GM18502 (cell line): ENCODE data around the gene CDK13.
A peak's percentile ranks its signal among the peaks of the same experiment; 100 is the strongest.
"Not testable (repeated sequence)": the region's sequence is repeated elsewhere in the genome, so short reads cannot be mapped to it uniquely, and the experiment has no call there.

Experiments used
- ATAC-seq: cut with Tn5 transposase; IDR thresholded peaks from one replicate; pipeline ENCODE4 v1.9.1; 2021; ENCODE audit warnings: mild to moderate bottlenecking; ENCODE audit not compliant: unreplicated experiment, poor library complexity

CDK13 gene

DNA sequence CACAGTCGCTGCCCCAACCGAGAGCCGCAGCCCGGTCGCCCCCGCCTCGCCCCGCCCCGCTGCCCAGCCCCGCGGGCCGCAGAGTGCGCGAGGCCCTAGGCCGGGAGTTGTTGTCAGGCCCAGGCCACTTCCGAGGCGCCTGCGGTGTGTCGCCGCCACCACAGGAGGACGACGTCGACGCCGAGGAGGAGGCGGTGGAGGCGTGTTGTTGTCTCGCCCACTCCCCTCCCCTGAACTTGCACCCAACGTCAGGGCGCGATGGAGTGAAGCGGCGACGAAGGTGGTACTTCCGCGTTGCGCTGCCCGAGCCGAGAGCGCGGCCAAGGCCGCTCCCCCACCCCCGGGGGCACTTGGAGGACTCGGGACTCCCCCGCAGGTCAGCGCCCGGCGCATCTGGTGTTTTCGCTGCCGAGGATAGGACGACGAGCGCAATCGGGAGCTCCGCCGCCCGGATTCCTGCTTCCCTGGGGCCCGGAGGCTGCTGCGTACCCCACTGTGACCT lies at the start of gene CDK13:
Gene CDK13, plus strand, starts transcription at position 286 of the 502 bp plus-strand sequence. CDS start 386 bp downstream, outside the sequence.
- peak; percentile 39 for ATAC-seq

DNA sequence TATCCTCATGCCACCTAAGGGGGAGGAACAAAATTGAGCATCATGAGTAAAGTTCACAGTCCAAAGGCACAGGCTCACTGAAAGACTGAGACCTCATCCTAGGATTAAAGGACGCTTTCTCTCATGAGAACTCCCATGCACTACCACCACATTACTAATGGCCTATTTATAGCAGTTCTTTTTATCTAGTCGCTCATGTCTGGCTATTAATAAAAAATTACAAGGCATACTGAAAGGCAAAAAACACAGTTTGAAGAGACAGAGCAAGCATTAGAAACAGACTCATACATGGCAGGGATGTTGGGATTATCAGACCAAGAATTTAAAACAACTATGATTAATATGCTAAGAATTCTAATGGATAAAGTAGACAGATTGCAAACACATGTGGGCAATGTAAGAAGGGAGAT lies 46.0 kb upstream of the CDK13 start:
- no peak for ATAC-seq

DNA sequence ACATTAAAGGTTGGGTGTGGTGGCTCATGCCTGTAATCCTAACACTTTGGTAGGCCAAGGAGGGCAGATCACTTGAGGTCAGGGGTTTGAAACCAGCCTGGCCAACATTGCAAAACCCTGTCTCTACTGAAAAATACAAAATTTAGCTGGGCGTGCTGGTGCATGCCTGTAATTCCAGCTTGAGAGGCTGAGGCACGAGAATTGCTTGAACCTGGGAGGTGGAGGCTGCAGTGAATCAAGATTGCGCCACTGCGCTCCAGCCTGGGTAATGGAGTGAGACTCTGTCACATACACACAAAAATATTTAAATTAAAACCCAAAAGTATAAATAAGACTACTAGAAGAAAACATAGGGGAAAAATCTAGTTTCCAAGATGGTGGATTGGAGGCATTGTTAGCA lies 41.9 kb upstream of the CDK13 start:
- ATAC-seq = no peak

DNA sequence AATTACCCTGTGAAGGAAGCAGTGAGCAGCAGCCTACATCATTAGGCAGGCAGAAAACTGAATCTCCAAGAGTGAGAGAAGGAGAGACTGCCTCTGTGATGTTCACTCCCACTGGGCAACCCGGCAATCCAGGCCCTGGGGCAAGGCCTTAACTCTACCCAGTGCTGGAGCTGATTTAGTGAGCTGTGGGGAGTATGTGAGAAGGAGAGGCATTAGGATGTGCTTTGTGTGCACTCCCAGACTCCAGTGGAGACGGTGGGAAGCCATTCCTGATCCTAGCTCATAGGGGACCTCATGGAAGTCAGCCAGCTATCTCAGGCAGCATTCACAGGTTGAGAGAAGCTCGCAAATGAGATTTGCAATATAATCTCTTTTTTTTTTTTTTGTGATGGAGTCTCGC lies 41.1 kb upstream of the CDK13 start:
- ATAC-seq = no peak

DNA sequence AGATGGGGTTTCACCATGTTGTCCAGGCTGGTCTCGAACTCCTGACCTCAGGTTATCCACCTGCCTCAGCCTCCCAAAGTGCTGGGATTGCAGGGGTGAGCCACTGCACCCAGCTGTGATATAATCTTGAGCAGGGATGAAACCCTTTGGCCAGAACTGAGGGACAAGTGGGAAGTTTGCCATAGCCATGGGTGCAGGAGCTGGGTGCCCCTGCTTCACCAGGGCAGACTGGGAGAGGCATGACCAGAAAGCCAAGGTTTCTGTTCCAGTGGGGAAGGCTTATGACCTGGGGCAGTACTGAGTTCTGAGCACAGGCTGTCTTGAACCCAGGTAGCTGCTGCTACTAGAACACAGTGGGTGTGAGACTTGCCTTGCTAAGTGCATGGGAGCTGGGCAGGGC lies 40.5 kb upstream of the CDK13 start:
- no peak for ATAC-seq

DNA sequence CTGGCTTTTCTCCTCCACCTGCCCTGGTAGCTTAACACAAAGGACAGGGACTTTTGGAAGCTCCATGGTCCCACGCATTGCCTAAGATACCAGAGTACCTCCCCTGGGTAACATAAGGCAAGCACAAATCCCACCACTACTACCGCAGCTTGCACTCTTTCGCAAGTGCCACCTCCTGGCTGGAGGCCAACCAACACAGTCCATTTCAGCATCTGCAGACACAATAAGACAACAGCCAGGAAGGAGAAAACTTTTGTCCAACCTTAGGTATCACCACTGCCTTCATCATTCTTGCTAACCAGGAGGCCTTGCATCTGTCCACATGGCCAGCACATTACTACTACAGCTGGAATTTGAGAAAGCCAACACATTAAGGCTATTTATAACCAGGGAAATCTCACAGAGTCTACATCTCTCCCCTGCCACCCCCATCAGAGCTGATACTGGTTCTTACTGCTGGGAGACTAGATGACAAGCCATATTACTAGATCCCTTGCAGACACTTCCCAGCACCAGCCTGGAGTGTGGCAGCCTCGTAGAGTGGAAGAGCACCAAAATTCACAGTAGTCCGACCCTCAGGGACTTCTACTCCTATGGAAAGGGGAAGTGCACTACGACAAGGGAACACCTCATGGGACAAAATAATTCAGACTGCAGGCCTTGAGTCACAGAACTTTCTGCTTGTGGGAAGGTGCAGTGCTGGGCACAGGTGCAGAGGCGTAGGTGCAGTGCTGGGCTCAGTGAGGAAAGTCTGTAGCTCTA lies 39.8 kb upstream of the CDK13 start:
- ATAC-seq = no peak

DNA sequence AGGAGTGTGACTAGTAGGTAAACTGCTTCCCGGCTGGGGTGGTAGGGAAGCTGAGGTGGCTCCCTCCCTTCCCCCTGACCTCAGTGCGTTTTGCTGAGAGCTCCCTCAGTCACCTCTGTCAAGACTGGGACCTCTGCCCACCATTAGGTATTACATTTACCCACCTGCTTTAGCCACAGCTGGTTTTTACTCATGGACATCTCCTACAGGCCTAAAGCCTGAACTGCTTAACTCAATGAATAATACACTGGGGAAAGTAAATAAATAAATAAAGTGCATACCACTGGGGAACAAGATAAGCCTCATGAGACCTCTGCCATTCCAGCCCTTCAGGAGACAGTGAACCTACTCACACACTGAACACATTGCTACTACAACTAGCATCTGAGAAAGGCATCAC lies 38.9 kb upstream of the CDK13 start:
- no peak for ATAC-seq

DNA sequence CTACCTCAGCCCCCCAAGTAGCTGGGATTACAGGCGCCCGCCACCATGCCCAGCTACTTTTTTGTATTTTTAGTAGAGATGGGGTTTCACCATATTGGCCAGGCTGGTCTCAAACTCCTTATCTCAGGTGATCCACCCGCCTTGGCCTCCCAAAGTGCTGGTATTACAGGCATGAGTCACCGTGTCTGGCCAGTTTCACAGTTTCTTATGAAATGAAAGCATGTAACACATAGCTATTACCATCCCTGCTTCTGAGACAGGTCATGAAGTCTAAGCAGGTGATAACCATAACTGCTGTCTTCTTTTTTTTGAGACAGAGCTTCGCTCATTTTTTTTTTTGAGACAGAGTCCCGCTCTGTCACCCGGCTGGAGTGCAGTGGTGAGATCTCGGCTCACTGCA lies 34.2 kb upstream of the CDK13 start:
- ATAC-seq = not testable (repeated sequence)

DNA sequence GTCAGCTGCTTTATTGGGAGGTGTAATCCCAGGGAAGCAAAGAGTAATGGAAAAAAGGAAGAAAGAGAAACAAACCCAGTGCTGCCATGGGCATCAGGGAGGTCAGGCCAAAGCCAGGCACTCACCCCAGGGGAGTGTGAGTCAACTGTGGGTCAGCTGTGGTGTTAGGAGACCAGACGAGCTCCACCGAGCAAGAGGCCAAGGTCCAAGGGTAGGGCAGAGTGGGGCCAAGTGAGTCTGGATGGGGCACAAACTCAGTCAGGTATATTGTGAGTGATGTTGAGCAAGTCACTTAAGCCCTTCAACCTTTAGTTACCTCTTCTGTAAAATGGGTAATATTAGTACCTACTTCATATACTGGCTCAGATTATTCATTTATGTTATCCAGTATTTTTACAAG lies 30.4 kb upstream of the CDK13 start:
- no peak for ATAC-seq

DNA sequence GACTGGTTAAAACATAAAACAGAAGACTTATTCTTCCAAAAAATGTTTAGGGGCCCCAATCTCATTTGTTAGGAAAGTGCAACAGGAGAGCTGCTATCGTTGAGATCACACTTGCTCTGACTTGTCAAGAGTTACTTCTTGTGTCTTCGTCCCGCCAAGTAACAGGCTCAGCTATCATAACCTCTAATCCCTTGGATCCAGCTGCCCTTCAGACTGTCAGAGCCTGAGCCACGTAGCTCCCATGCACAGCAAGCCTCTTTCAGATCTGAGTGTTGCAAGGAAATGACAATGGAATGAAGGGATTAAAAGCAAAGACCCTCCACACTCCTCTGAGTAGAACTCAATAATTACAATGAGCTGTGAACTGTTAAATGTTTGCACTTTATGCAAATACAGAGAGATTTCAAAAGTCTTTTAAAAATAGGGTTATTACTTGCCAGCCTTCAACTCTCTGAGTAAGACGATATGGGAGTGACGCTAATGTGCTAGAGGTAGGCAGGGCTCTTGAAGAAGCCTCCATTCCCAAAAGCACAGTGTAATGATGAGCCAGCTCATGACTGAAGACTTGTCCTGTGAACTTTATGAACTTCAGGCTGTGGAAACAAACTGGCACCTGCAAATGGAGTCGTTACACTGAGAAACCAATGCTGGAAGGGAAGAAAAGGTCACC lies 28.4 kb upstream of the CDK13 start:
- no peak for ATAC-seq

DNA sequence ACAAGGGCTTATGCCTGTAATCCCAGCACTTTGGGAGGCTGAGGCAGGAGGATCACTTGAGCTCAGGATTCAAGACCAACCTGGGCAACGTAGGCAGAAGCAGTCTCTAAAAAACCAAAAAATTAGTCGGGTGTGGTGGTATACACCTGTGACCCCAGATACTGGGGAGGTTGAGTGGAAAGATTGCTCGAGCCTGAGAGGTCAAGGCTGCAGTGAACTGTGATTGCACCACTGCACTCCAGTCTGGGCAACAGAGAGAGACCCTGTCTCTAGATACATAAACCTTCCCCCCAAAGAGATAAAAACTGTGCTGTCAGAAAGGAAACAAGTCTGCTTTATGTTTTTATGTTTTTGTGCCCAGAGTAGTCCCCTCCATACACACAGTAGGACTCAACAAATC lies 27.5 kb upstream of the CDK13 start:
- no peak for ATAC-seq

DNA sequence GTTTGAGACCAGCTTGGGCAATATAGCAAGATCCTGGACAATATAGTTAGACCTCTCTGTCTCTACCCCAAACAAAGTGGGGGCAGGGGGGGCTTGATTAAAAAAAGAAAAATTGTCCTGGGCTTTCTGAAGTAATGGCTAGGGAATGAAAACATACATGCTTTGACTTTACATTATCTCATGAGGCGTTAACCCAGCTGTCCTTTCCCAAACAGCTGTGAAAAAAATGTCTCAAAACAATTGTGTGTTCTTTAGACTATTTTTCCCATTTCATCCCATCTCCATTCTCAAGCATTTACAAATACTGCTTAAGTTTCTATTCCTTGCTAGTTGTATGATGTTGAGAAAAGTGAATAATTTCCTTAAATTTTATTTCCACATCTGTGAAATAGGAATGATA lies 27.0 kb upstream of the CDK13 start:
- no peak for ATAC-seq

DNA sequence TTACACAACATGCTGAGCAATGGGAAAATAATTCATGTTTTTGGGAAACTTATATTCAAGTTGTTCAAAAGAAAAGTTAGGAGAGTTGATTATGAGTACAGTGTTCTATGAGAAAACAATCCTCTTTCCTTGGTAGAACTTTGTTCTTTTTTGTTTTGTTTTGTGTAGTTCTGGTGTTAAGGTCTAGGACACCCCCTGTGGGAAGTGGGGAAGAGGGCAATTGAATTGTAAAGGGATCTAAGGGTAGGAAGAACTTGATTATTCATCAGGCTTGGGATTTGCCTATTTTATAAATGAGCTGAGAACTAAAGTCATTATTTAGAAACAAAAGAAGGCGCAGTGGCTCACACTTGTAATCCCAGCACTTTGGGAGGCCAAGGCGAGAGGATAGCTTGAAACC lies 25.9 kb upstream of the CDK13 start:
- ATAC-seq = no peak

DNA sequence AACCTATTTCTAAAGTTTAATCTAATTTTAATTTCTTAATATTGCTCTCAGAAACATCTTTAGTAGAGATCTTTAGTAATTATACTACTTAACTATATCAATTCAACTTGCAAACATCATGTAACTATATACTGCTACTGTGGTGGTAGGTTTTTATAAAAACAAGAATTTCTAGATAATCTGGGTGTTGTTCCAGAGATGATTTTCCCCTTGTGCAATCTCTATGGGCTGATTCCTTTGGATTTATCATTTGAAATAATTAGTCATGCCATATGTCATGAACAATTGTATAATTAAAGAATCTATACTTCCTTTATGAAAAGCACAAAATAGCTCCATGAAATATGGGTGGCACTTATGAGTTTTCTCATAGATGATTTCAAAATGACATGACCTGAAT lies 23.9 kb upstream of the CDK13 start:
- no peak for ATAC-seq

DNA sequence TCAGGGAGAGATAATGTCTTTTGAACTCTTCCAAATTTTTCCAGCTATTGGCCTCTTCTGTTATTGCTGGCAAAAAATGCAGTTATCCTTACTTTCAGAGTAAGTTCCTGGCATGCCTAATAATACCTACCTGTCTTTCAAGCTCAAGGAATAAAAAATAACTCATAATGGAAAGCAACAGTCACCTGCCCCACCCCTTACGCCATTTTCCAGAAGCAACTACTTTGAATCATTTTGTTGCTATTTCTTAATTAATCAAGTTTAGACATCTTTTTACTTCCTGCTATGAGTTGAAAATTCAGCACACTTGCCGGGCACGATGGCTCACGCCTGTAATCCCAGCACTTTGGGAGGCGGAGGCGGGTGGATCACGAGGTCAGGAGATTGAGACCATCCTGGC lies 23.0 kb upstream of the CDK13 start:
- ATAC-seq = no peak

DNA sequence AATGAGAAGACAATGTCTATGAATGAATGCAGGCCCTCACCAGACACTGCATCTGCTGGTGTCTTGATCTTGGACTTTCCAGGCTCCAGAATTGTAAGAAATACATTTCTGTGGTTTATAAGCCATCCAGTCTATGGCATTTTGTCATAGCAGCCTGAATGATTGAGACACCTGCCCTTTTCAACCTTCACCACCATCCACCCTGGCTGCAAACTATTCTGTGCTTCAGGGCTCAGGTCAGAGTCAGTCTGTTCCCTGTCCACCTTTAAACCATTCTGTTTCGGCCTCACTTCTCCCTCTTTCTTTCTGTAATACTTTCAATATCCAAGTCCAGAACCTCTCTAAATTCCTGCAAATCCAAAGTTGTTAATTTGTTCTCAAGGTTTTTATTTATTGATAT lies 15.9 kb upstream of the CDK13 start:
- ATAC-seq = no peak

DNA sequence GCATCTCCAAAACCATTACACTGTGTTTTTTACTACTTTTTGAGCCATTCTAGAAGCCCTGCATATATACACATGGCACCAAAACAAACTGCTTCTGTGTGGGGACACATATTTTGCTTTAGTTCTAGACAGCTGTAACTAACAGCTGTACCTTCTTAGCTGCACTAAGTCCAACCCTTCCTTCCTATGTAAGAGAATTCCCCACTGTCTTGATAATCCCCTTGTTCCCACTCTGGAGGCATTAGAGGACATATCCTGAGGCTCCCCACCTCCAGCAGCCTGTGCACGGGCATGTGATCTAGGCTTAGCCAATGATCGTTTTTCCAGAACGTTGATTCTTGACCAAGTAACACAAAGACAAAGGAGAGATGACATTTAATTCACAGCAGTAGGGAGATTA lies 13.3 kb upstream of the CDK13 start:
- ATAC-seq = no peak

DNA sequence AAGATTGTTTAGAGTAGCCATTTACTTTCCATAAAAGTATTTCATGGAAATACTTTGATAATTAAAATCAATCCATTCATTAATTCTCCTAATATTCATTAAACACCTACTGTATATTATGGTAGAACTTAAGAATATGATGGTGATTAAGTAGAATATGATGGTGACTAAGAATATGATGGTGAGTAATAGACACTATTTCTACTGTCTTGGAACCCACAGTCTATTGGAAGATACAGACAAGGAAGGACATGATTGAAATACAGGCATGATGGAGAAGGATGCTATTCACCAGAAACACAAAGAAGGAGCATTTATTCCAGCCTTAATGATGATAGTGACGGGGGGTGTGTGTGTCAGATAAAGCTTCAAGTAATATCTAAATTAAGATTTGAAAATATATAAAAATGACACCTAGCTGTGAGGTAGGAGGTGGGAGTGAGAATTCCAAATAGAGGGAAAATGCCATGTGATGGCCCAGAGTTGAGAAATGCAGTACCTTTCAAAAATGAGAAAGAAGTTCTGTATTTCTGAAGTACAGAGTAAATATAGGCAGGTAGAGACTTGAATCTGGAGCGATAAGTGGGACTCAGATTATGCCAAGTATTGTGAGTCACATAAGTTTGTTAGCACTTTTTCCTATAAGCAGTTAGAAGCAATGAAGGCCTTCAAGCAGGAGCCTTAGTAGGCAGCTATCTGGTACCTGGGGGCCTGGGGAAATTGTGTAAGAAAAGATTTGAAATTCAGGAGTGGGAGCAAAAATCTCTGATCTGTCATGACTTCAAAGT lies 12.5 kb upstream of the CDK13 start:
- ATAC-seq = no peak

DNA sequence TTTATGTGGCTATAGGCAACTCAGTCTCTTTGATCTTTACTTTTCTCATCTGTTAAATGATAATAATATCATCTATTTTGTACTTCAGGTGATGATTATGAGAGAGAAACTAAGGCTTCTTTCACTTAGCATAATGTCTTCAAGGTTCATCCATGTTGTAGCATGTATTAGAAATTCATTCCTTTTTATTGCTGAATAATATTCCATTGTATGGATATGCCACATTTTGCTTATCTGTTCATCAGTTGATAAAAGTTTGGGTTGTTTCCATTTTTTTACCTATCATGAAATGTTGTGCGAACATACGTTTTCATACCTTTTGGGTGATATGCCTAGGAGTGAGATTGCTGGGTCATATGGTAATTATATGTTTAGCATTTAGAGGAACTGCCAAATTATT lies 7.2 kb upstream of the CDK13 start:
- ATAC-seq = no peak

DNA sequence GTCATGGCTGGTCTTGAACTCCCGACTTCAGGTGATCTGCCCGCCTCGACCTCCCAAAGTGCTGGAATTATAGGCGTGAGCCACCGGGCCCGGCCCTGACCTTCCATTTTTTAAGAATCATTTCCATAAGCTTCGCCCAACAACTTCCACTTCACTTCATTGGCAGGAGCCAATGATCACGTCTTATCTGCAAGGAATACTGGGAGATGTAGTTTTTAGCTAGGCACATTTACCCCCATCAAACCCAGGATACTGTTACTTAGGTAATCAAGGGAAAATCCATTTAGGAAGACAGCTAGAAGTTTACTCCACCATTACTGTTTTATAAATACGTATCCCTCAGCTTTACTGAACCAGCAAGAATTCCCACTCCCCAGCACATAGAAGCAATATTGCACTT lies 3.4 kb upstream of the CDK13 start:
- ATAC-seq = no peak

DNA sequence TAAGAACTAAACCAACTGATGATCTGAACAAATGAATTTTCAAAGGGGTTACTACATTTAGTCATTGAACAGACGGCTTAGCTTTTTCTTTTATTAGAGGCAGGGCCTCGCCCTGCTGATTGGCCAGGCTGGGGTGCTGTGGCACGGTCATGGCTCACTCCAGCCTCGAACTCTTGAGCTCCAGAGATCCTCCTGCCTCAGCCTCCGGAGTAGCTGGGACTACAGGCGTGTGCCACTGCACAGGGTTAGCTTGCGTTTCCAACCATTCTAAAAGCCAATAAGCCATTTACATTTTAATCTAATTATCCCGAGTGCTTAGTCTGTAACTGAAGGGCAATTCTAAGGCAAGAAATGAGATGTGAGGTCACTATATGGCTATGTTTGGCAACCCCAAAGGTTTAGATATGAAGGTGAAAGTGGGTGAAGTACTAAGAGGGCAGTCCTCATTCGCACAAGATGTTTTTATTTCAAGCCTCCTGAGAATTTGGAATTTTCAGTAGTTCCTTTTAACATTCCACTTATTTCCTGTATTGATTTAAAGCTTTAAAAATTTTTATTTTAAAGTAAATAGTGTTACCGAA lies 1.6 kb upstream of the CDK13 start:
- ATAC-seq = no peak
